AG09319 (cell line): Measurements from ENCODE around the gene MORN1.

Experiments used
- DNase-seq: peaks from one replicate; pipeline ENCODE4 v3.0.0-alpha.2; 2010; ENCODE audit warnings: low read depth; ENCODE audit errors: extremely low read depth
- TF ChIP-seq, protein P1 (sequence below): IDR thresholded peaks from 2 replicates; pipeline ENCODE4 v1.5.1; 2011; ENCODE audit warnings: low read depth, mild to moderate bottlenecking, inconsistent platforms, low read length, moderate library complexity

The MORN1 gene

DNA sequence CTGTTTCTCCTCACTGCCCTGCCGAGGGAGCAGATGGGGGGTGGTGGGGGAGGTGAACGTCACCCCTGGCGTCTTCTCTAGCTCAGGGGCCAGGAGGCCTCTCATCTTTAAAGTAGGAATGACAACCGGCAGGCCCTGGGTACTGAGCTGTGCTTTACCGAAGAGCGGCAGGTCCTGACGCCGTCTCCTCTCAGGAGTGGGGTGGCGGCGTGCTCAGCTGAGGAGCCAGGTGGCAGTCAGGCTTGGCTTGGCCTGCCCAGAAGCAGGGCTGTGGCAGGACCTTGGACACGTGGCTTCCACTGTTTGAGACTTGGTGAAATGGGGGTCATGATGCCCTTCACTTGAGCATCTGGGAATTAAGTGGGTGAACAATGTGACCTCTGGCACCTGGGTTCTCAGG, 3.4 kb upstream of the MORN1 start:
- no peak for DNase-seq
- TF ChIP-seq, protein P1, sequence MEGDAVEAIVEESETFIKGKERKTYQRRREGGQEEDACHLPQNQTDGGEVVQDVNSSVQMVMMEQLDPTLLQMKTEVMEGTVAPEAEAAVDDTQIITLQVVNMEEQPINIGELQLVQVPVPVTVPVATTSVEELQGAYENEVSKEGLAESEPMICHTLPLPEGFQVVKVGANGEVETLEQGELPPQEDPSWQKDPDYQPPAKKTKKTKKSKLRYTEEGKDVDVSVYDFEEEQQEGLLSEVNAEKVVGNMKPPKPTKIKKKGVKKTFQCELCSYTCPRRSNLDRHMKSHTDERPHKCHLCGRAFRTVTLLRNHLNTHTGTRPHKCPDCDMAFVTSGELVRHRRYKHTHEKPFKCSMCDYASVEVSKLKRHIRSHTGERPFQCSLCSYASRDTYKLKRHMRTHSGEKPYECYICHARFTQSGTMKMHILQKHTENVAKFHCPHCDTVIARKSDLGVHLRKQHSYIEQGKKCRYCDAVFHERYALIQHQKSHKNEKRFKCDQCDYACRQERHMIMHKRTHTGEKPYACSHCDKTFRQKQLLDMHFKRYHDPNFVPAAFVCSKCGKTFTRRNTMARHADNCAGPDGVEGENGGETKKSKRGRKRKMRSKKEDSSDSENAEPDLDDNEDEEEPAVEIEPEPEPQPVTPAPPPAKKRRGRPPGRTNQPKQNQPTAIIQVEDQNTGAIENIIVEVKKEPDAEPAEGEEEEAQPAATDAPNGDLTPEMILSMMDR: no peak

DNA sequence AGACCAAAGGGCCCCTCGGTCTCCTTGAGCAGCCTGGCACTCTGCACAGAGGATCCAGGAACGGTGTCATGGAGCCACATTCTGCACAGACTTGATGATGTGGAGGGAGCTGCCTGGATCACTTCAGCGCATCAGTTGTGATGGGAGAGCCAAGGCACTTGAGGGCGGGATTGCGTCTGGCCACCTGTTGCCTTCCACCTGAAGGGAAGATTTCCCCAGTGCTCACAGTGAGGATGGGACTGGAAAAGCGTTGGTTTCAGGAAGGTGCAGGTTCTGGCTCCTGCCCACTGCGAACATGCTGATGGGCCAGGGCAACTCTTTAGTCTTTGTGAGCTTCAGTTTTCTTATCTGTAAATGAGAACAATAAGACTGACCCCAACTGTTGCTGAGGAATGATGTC, 2.9 kb upstream of the MORN1 start:
- DNase-seq: no peak
- TF ChIP-seq, protein P1: no peak

DNA sequence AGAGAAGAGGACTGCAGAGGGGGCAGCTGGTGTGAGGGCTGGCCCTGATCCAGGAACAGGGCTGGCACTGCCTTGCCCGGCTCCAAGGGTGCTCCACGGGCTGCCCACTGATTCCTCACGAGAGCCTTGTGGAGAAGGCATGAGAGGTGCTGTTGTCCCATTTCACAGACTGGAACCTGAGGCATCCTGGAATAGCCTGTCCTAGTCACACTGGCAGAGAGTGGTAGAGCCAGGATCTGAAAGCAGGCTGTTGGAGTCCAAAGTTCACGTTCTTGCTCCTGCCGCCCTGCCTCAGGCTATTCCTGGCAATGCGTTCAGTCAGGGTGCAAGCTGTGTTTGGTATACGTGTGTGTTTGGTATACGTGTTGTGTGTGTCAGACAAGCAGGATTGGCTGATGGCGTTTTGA, 2.1 kb upstream of the MORN1 start:
- DNase-seq: no peak
- TF ChIP-seq, protein P1: no peak

DNA sequence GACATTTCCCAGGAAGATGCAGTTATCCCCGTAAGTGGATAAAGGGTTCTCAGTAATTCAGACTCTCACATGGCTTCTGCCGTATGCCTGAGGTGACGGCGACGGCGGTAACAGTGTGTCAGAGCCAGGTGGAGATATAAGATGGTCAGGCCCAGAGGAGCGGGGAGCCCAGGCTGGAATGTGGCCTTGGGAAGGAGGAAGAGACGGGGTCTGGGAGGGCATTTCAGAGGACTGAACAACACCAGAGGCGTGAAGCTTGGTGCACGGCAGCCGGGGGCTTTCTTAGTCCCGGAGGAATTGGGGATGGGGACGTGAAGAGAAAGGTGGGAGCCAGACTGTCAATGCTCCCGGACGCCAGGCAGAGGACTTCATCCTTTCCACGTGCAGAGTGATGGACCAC, 1.3 kb upstream of the MORN1 start:
- TF ChIP-seq, protein P1: no peak
- DNase-seq: no peak

DNA sequence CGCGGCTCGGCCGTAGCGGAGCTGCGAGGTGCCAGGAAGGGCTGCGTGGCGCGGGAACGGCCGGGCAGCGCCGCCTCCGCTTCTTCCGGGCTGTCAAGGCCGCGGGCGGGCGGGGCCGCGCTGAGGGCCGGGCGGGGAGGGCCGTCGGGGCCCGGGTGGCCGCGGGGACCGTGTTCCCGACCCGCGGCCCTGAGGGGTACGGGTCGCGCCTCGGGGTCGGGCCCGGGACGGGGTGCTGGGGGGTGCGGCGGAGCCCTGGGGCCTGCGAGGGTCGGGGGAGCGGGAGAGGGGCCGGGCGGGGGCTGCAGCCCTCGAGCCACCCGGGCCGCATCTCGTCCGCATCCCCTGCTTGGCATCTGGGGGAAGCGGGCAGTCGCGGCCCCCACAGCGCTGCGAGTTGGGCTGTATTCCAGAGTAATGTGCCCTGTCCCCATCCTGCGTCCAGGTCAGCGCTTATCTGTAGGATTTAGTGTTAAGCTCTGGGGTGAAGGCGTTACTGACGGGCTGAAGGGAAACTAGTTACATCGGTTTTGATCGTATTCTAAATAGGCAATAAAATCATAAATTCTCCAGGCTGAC, 666 bp upstream of the MORN1 start:
- TF ChIP-seq, protein P1: no peak
- DNase-seq: no peak

DNA sequence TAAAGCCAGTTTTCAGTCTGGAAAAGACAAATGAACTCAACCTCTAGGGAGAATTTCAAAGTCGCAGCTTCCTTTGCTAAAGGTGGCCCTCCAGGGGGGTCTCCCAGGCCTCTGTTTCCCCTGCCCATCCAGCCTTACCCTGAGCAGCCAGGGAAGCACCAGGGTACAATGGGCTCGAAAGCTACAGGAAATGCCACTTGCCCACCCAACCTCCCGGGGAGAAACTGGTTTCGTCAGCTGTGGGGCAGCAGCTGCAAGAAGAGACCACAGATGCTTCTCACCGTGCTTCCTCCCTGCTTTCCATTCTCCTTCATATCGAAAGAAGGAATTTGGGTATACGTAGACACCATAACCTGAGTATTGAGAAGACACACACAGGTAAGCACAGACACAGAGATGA, 1.7 kb downstream of the MORN1 start:
- TF ChIP-seq, protein P1: no peak
- DNase-seq: no peak

DNA sequence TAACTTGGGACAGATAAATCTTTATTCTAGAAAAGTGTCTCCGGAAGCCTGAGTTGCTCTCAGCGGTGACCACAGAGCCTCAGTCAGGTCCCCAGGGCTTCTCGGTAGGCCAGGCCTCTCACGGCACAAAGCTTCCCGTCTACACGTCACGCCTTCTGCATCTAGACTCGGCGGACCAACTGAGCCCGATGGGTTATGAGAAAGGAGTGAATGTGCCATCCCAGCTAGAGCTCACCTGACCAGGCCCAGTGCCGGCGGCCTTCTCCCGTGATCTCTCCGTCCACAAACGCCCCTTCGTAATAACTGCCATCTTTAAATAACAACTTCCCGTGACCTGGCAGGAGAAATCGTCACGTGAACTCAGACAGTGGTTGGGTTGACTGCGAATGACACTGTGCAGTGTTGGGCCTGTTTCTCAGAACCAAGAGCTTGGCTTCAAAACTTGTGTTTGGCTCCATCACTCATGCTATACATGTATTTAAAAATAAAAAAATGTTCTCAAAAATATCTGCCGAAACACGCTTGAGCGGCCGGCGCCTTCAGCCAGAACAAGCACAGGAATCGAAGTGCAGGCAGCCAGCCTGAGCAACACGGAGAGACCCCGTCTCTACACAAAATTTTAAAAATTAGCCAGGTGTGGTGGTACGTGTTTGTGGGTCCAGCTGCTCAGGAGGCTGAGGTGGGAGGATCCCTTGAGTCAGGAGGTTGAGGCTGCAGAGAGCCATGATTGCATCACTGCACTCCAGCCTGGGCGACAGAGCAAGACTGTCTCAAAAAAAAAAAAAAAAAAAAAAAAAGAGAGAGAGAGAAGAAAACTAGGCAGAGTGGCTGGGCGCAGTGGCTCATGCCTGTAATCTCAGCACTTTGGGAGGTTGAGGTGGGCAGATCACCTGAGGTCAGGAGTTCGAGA, 3.1 kb downstream of the MORN1 start:
- no peak for DNase-seq
- TF ChIP-seq, protein P1: no peak
